Activated T-cell treated with anti-CD3 and anti-CD28 coated beads, Interleukin-2, amount 50 U/mL, for 72 hours (primary cell): ENCODE data around the gene ATP9B. TPM values are rescaled to one million over a fixed set of nuclear protein-coding genes. Genes with fewer than 3 reads are reported as not detected.

Source experiments
- ATAC-seq, 2 donors: fragments of 150-1000 bp; cut with Tn5 transposase; replicated peaks in 1 of 2; 2 replicates each; pipeline ENCODE4 v1.10.0; 2021; ENCODE audit warnings: moderate library complexity in 2 of 2, mild to moderate bottlenecking in 1 of 2
- DNase-seq, 2 donors: peaks; one replicate each; pipeline ENCODE4 v3.0.0; 2021 to 2022; ENCODE audit warnings: mixed read lengths in 1 of 2
- H3K27ac Mint-ChIP-seq: one replicate; pipeline ENCODE4 v1.8.0; 2022; ENCODE audit warnings: mild to moderate bottlenecking, moderate library complexity, mixed read lengths
- H3K27me3 Mint-ChIP-seq: one replicate; pipeline ENCODE4 v1.8.0; 2022; ENCODE audit warnings: low read depth, mixed read lengths
- H3K36me3 Mint-ChIP-seq, 2 donors: one replicate each; pipeline ENCODE4 v1.8.0; 2022; ENCODE audit warnings: mixed read lengths in 2 of 2, mild to moderate bottlenecking in 1 of 2; ENCODE audit not compliant: insufficient read depth in 2 of 2
- H3K4me1 Mint-ChIP-seq: one replicate; pipeline ENCODE4 v1.8.0; 2022; ENCODE audit warnings: low read depth, mixed read lengths
- H3K4me3 Mint-ChIP-seq, 2 donors: one replicate each; pipeline ENCODE4 v1.8.0; 2022; ENCODE audit warnings: mild to moderate bottlenecking in 2 of 2, mixed read lengths in 2 of 2, moderate library complexity in 2 of 2
- H3K9me3 Mint-ChIP-seq, 2 donors: one replicate each; pipeline ENCODE4 v1.8.0; 2022; ENCODE audit warnings: mixed read lengths in 2 of 2
- total RNA-seq, 2 donors: library from RNA; stranded (reverse); gene quantifications; one replicate each; pipeline ENCODE4 v1.2.3, GENCODE V29; 2022

ATP9B gene
- total RNA-seq, 2 donors from 2014 or later, result 24.1 TPM

GRCh38 chr18:79216176-79216575 is 147.0 kb downstream of the ATP9B start:
- ATAC-seq, result no peak
- Mint-ChIP-seq H3K27me3 (no peaks in the 10 kb centered on the region), H3K4me1 (no peaks in the 10 kb centered on the region), H3K36me3 (peaks cover 2% of the 10 kb centered on the region in 2 donors), H3K4me3 (no peak overlapping the region), H3K27ac (no peak overlapping the region), H3K9me3 (no peaks in the 10 kb centered on the region)
- no peak for DNase-seq

GRCh38 chr18:79217979-79218604 is 148.9 kb downstream of the ATP9B start:
- H3K4me3 Mint-ChIP-seq, result no peak overlapping the region
- ATAC-seq (no peak), DNase-seq (no peak)
- H3K27me3 Mint-ChIP-seq, result no peaks in the 10 kb centered on the region
- peaks cover 2% of the 10 kb centered on the region in 2 donors for H3K36me3 Mint-ChIP-seq
- H3K9me3 Mint-ChIP-seq, result no peaks in the 10 kb centered on the region
- H3K4me1 Mint-ChIP-seq, result no peaks in the 10 kb centered on the region
- H3K27ac Mint-ChIP-seq, result no peak overlapping the region

DNA sequence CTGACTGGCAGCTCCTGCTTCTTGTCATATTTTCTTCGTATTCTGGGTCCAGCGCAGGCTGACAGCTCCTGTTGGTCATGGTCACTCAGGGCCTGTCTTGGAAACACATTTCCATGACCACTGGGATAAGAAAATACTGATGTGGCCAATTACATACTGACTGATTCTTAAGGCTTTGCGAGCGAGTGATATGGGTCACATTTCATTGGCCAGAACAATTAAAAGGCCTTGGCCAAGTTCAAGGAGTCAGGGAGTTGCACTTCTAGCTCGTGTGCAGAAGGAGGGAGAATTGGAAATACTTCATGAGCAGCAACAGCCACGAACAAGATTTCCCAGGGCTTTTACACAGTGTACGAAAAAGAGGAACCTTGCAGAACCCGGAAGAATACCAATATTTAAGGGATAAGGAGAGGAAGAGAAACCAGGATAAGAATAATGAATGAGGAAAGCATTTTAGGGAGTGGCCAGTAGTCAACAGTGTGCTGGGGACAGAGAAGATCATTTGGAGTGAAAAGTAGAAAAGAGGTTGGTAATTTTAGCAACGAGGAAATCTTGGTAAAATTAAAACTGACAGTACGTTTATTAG is 149.5 kb downstream of the ATP9B start:
- no peak overlapping the region for H3K4me3 Mint-ChIP-seq
- H3K4me1 Mint-ChIP-seq, result no peaks in the 10 kb centered on the region
- ATAC-seq, result no peak
- no peak overlapping the region for H3K27ac Mint-ChIP-seq
- H3K36me3 Mint-ChIP-seq, result peaks cover 2% of the 10 kb centered on the region in 2 donors
- no peaks in the 10 kb centered on the region for H3K9me3 Mint-ChIP-seq
- no peaks in the 10 kb centered on the region for H3K27me3 Mint-ChIP-seq
- DNase-seq, result no peak

GRCh38 chr18:79221136-79221535 is 151.9 kb downstream of the ATP9B start:
- no peaks in the 10 kb centered on the region for H3K27me3 Mint-ChIP-seq
- no peak overlapping the region for H3K27ac Mint-ChIP-seq
- peaks cover 2% of the 10 kb centered on the region in 2 donors for H3K36me3 Mint-ChIP-seq
- ATAC-seq, result no peak
- DNase-seq, result no peak
- peaks cover 2% of the 10 kb centered on the region for H3K4me1 Mint-ChIP-seq
- H3K9me3 Mint-ChIP-seq, result no peaks in the 10 kb centered on the region
- no peak overlapping the region for H3K4me3 Mint-ChIP-seq

DNA sequence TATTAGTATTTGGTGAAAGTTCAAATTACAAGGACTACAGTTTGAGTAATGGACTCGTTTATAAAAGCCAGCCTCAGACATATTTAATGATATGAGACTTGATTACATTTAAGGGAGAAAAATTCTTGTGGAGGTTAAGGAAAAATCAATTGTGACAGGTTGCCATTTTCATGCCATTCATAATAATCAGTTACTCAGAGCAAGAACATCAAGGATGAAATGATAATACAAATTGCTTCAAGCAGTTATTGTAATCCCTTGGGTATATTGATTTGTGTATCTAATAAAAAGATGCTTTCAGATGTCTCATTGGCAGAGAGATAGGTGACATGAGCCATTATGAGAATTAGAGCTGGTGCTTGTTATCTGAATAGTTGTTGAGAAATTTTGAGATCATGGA is 153.6 kb downstream of the ATP9B start:
- no peaks in the 10 kb centered on the region for H3K9me3 Mint-ChIP-seq
- DNase-seq, result no peak
- H3K27me3 Mint-ChIP-seq, result no peaks in the 10 kb centered on the region
- no peak for ATAC-seq
- peaks cover 6% of the 10 kb centered on the region for H3K4me1 Mint-ChIP-seq
- H3K36me3 Mint-ChIP-seq, result peaks cover 0 to 2% of the 10 kb centered on the region in 2 donors
- H3K4me3 Mint-ChIP-seq, result no peak overlapping the region
- no peak overlapping the region for H3K27ac Mint-ChIP-seq

DNA sequence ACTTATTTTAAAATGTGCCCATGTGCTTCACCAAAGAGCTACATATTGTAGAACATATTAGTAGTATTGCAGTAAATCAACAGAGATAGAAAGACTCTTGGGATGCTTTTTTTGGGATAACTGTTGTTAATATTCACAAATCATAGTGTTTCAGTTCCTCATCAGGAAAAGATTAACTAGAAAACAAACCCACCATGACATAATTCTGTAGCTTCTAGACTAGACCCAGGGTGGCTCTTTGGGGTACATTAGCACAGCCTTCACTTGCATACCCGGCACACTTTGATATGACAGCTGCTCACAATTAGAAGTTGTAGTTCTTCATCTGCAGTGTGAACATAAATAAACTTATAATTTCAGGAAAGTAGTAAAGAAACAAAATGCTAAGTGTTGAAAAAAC is 154.2 kb downstream of the ATP9B start:
- H3K36me3 Mint-ChIP-seq, result peaks cover 0 to under 1% of the 10 kb centered on the region in 2 donors
- H3K27me3 Mint-ChIP-seq, result no peaks in the 10 kb centered on the region
- no peaks in the 10 kb centered on the region for H3K9me3 Mint-ChIP-seq
- peaks cover 6% of the 10 kb centered on the region for H3K4me1 Mint-ChIP-seq
- no peak for DNase-seq
- no peak overlapping the region for H3K4me3 Mint-ChIP-seq
- no peak for ATAC-seq
- H3K27ac Mint-ChIP-seq, result no peak overlapping the region

GRCh38 chr18:79224381-79224780 is 155.2 kb downstream of the ATP9B start:
- no peak for ATAC-seq
- Mint-ChIP-seq H3K27ac (no peak overlapping the region), H3K36me3 (no peaks in the 10 kb centered on the region), H3K27me3 (no peaks in the 10 kb centered on the region), H3K4me1 (peaks cover 6% of the 10 kb centered on the region), H3K4me3 (no peak overlapping the region), H3K9me3 (no peaks in the 10 kb centered on the region)
- DNase-seq, result no peak

GRCh38 chr18:79227621-79228020 is 158.4 kb downstream of the ATP9B start:
- H3K9me3 Mint-ChIP-seq, result no peaks in the 10 kb centered on the region
- no peak for DNase-seq
- no peak for ATAC-seq
- H3K36me3 Mint-ChIP-seq, result no peaks in the 10 kb centered on the region
- H3K27ac Mint-ChIP-seq, result no peak overlapping the region
- peaks cover 6% of the 10 kb centered on the region for H3K4me1 Mint-ChIP-seq
- H3K27me3 Mint-ChIP-seq, result no peaks in the 10 kb centered on the region
- H3K4me3 Mint-ChIP-seq, result no peak overlapping the region

DNA sequence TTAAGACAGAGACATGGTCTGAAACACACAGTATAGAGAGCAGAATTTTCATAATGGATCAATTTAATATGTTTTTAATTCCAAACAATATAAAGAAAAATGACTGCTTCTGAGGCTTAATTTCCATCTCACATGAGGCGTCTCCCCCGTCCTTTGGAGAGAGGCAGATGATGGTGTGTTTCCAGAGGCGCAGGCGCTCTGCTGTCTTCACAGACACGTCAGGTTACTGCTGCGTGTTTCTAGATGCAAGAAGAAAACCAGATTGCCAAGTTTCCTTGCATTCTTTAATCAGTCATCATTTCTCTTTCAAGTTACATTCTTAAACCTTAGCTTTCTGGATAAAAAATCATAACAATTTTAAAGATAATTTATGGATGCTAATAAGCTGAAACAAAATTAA is 160.2 kb downstream of the ATP9B start:
- Mint-ChIP-seq H3K27me3 (no peaks in the 10 kb centered on the region), H3K9me3 (no peaks in the 10 kb centered on the region), H3K4me3 (no peak overlapping the region), H3K27ac (no peak overlapping the region), H3K36me3 (no peaks in the 10 kb centered on the region), H3K4me1 (peaks cover 6% of the 10 kb centered on the region)
- ATAC-seq (no peak), DNase-seq (no peak)

GRCh38 chr18:79234438-79234837 is 165.2 kb downstream of the ATP9B start:
- no peak for ATAC-seq
- H3K9me3 Mint-ChIP-seq, result no peaks in the 10 kb centered on the region

GRCh38 chr18:79239631-79240030 is 170.4 kb downstream of the ATP9B start:
- Mint-ChIP-seq H3K27ac (no peak overlapping the region), H3K27me3 (no peaks in the 10 kb centered on the region), H3K9me3 (no peaks in the 10 kb centered on the region), H3K36me3 (peaks cover 0 to 4% of the 10 kb centered on the region in 2 donors), H3K4me3 (no peak overlapping the region), H3K4me1 (no peaks in the 10 kb centered on the region)
- no peak for DNase-seq
- no peak for ATAC-seq

More at GRCh38 chr18:79234438-79234837, 165.2 kb downstream of the ATP9B start:
- H3K27me3 Mint-ChIP-seq, result no peaks in the 10 kb centered on the region
- no peak for DNase-seq
- H3K4me3 Mint-ChIP-seq, result no peak overlapping the region
- H3K27ac Mint-ChIP-seq, result no peak overlapping the region
- no peaks in the 10 kb centered on the region for H3K4me1 Mint-ChIP-seq
- peaks cover 0 to 4% of the 10 kb centered on the region in 2 donors for H3K36me3 Mint-ChIP-seq

DNA sequence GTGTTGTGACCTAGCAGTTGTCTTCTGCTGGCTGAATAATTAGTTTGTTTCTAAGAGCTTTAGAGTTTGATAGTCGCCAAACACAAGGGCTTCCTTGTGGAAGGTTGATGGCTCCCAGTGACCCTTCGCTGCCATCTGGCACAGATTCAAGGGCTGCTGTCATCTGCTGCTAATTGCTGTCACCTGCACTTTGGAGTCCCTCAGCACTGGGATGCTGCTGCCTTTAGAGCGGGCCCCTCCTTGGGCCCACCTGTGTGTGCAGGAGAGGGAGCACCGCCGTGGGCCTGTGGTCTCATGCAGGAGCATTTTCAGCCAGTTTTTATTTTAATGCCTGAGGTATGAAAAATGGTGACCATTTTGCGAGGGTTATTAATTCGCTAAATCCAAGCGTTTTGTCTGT is 172.6 kb downstream of the ATP9B start:
- Mint-ChIP-seq H3K27ac (no peak overlapping the region), H3K36me3 (peaks cover 0 to 4% of the 10 kb centered on the region in 2 donors), H3K9me3 (no peaks in the 10 kb centered on the region), H3K4me3 (no peak overlapping the region), H3K4me1 (peaks cover 6% of the 10 kb centered on the region), H3K27me3 (no peaks in the 10 kb centered on the region)
- no peak for DNase-seq
- ATAC-seq, result no peak

DNA sequence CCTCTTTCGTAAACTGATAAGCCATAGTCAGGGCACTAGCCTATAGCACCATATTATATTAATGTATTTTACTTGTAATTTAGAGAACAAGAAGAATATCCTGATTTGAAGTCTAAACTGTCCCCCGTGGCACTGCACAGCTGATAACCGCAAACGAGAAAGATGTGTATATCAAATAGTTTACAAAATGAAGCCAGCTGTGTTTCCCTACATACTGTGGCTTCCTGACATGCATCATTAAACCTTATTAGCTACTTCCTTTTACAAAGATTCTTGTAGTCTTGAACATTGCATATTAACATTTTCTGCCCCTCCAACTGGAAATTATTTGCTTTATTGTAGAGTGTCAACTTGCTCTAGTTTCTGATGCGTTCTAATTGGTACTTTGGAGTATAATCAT is 173.1 kb downstream of the ATP9B start:
- ATAC-seq (no peak), DNase-seq (no peak)
- Mint-ChIP-seq H3K4me3 (no peak overlapping the region), H3K9me3 (no peaks in the 10 kb centered on the region), H3K4me1 (peaks cover 11% of the 10 kb centered on the region), H3K36me3 (peaks cover 0 to 4% of the 10 kb centered on the region in 2 donors), H3K27me3 (no peaks in the 10 kb centered on the region), H3K27ac (no peak overlapping the region)

GRCh38 chr18:79245517-79246001 is 176.4 kb downstream of the ATP9B start:
- ATAC-seq (no peak), DNase-seq (peak in 1 of 2 donors; percentile 11)
- H3K27ac Mint-ChIP-seq, result no peak overlapping the region
- peaks cover 20% of the 10 kb centered on the region for H3K4me1 Mint-ChIP-seq
- H3K9me3 Mint-ChIP-seq, result no peaks in the 10 kb centered on the region
- H3K27me3 Mint-ChIP-seq, result no peaks in the 10 kb centered on the region
- no peaks in the 10 kb centered on the region for H3K36me3 Mint-ChIP-seq
- no peak overlapping the region for H3K4me3 Mint-ChIP-seq
